Hepatocyte (in vitro differentiated cells): ENCODE data around the gene SLC5A10. TPM values are rescaled to one million over a fixed set of nuclear protein-coding genes. Genes with fewer than 3 reads are reported as not detected.

Experiments used
- DNase-seq: peaks from one replicate; pipeline ENCODE4 v3.0.0-alpha.2; 2016; ENCODE audit warnings: low spot score
- H2AFZ ChIP-seq: fragments of 200-600 bp; sonication (generic); 2 replicates; pipeline ENCODE4 v1.6.0; 2016; ENCODE audit warnings: antibody characterized with exemption, mild to moderate bottlenecking
- H3K27ac ChIP-seq: fragments of 200-600 bp; sonication (generic); 2 replicates; pipeline ENCODE4 v1.5.1; 2016; ENCODE audit warnings: mild to moderate bottlenecking
- H3K27me3 ChIP-seq: fragments of 200-600 bp; sonication (generic); 2 replicates; pipeline ENCODE4 v1.6.1; 2016
- H3K36me3 ChIP-seq: fragments of 200-600 bp; sonication (generic); replicated peaks from 2 replicates; pipeline ENCODE4 v1.5.1; 2016; ENCODE audit warnings: low read depth; ENCODE audit not compliant: insufficient read depth
- H3K4me1 ChIP-seq: fragments of 200-600 bp; sonication (generic); 2 replicates; pipeline ENCODE4 v1.5.1; 2016; ENCODE audit warnings: mild to moderate bottlenecking, moderate library complexity; ENCODE audit not compliant: insufficient read depth
- H3K4me2 ChIP-seq: fragments of 200-600 bp; sonication (generic); 2 replicates; pipeline ENCODE4 v1.6.0; 2016
- H3K4me3 ChIP-seq: fragments of 200-600 bp; sonication (generic); 2 replicates; pipeline ENCODE4 v1.5.1; 2016; ENCODE audit warnings: mild to moderate bottlenecking
- H3K79me2 ChIP-seq: fragments of 200-600 bp; sonication (generic); 2 replicates; pipeline ENCODE4 v1.6.0; 2017; ENCODE audit warnings: mild to moderate bottlenecking
- H3K9me2 ChIP-seq: fragments of 200-600 bp; sonication (generic); replicated peaks from 2 replicates; pipeline ENCODE4 v1.6.0; 2017; ENCODE audit warnings: mild to moderate bottlenecking; ENCODE audit not compliant: insufficient read depth
- H3K9me3 ChIP-seq: fragments of 200-600 bp; sonication (generic); 2 replicates; pipeline ENCODE4 v1.5.1; 2016; ENCODE audit warnings: low read depth, mild to moderate bottlenecking
- H4K20me1 ChIP-seq: fragments of 200-600 bp; sonication (generic); 2 replicates; pipeline ENCODE4 v1.6.0; 2016; ENCODE audit warnings: mild to moderate bottlenecking; ENCODE audit not compliant: insufficient read depth, poor library complexity, severe bottlenecking
- EZH2 ChIP-seq: fragments of 200-600 bp; sonication (generic); IDR thresholded peaks from 2 replicates; pipeline ENCODE4 v1.6.1; 2016; ENCODE audit warnings: antibody characterized with exemption, mild to moderate bottlenecking, borderline replicate concordance
- EZH2phosphoT487 ChIP-seq: fragments of 200-600 bp; sonication (generic); IDR thresholded peaks from one replicate; pipeline ENCODE4 v1.6.1; 2018; ENCODE audit warnings: antibody characterized with exemption, mild to moderate bottlenecking, low read depth, moderate library complexity; ENCODE audit not compliant: unreplicated experiment, severe bottlenecking
- WGBS: methylation state at CpG from one replicate; pipeline ENCODE4 v1.1.6; 2016; ENCODE audit warnings: low lambda C conversion rate; ENCODE audit errors: missing lambda C conversion rate; 5-methylcytosine and 5-hydroxymethylcytosine counted together
- polyA plus RNA-seq: library from polyadenylated mRNA; unstranded; fragments of >200 nt; fragmentation: Nextera tagmentation; extraction: Ambion mirVana; gene quantifications from 2 replicates; pipeline ENCODE4 v1.2.1, GENCODE V29; 2016
- total RNA-seq: library from RNA; depleted of rRNA; stranded (reverse); fragments of >200 nt; gene quantifications from 2 replicates; pipeline ENCODE4 v1.2.3, GENCODE V29; 2014
- TF ChIP-seq, protein P1 (sequence below): fragments of 200-600 bp; sonication (generic); IDR thresholded peaks from 2 replicates; pipeline ENCODE4 v1.5.1; 2016; ENCODE audit warnings: antibody characterized with exemption, mild to moderate bottlenecking; ENCODE audit not compliant: poor library complexity

SLC5A10 gene
- total and polyA plus RNA-seq, 2 experiments from 2014 or later, result 0.22 TPM; not detected in 1

DNA sequence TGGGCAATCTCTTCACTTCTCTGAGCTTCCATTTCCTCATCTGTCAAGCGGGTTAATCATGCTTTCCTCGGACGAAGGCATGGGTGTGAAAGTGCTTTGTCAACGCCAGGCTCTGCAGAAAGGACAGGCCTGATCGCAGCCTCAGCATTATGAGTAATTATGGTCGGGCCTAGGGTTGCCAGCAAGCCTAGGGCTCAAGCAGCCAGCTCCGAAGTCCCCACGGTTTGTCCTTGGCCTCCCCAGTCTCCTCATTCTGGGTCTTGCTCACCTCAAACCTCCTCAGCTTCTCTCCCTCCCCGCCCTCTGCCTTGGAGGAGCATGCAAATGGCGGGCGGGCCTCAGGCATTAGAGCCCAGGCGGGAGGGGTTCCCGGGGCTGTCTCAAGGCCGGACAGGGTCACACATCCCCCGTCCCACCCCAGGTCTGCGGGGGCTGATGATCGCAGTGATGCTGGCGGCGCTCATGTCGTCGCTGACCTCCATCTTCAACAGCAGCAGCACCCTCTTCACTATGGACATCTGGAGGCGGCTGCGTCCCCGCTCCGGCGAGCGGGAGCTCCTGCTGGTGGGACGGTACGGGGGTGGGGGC lies 62.8 kb downstream of the SLC5A10 start:
- Histone ChIP-seq H3K9me3 (no peaks in the 10 kb centered on the region), H3K27ac (no peak overlapping the region), H3K27me3 (no peaks in the 10 kb centered on the region), H3K79me2 (no peaks in the 10 kb centered on the region), H3K36me3 (no peaks in the 10 kb centered on the region), H3K9me2 (no peaks in the 10 kb centered on the region), H2AFZ (no peak overlapping the region), H3K4me1 (peaks cover 7% of the 10 kb centered on the region), H3K4me3 (no peak overlapping the region), H4K20me1 (no peaks in the 10 kb centered on the region), H3K4me2 (no peak overlapping the region)
- TF ChIP-seq, protein P1, sequence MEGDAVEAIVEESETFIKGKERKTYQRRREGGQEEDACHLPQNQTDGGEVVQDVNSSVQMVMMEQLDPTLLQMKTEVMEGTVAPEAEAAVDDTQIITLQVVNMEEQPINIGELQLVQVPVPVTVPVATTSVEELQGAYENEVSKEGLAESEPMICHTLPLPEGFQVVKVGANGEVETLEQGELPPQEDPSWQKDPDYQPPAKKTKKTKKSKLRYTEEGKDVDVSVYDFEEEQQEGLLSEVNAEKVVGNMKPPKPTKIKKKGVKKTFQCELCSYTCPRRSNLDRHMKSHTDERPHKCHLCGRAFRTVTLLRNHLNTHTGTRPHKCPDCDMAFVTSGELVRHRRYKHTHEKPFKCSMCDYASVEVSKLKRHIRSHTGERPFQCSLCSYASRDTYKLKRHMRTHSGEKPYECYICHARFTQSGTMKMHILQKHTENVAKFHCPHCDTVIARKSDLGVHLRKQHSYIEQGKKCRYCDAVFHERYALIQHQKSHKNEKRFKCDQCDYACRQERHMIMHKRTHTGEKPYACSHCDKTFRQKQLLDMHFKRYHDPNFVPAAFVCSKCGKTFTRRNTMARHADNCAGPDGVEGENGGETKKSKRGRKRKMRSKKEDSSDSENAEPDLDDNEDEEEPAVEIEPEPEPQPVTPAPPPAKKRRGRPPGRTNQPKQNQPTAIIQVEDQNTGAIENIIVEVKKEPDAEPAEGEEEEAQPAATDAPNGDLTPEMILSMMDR, result no peak
- TF ChIP-seq EZH2 (no peak), EZH2phosphoT487 (no peak)
- DNase-seq, result no peak
- 86% methylated on average over 21 of the region's 29 CpGs for WGBS

DNA sequence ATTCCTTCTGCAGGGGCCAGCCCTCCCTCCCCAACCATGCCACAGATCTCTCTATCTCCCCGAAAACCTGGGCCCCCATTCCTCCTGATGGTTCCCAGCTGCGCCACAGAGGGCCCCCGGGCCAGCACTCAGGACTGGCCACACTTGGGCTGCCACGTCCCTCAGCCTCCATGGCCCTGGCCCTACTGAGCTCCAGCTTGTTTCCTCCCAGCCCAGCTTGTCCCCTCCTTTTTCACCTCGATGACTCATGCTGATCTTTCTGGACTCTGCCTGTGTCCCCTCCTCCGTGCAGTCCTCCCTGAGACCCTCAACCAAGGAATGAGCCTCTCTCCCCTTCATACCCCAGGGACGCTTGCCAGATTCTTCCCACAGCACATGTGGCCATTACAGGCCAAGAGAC lies 63.5 kb downstream of the SLC5A10 start:
- no peaks in the 10 kb centered on the region for H3K9me3 ChIP-seq
- no peak overlapping the region for H3K4me3 ChIP-seq
- no peaks in the 10 kb centered on the region for H3K9me2 ChIP-seq
- H3K4me2 ChIP-seq, result no peak overlapping the region
- no peaks in the 10 kb centered on the region for H3K27me3 ChIP-seq
- H3K27ac ChIP-seq, result no peak overlapping the region
- no peaks in the 10 kb centered on the region for H4K20me1 ChIP-seq
- TF ChIP-seq, protein P1, result no peak
- no peak for TF ChIP-seq EZH2phosphoT487
- no peak for TF ChIP-seq EZH2
- no peak for DNase-seq
- H3K79me2 ChIP-seq, result no peaks in the 10 kb centered on the region
- WGBS, result 88% methylated on average over 7 of the region's 7 CpGs
- H2AFZ ChIP-seq, result no peak overlapping the region
- H3K4me1 ChIP-seq, result peaks cover 7% of the 10 kb centered on the region
- no peaks in the 10 kb centered on the region for H3K36me3 ChIP-seq

DNA sequence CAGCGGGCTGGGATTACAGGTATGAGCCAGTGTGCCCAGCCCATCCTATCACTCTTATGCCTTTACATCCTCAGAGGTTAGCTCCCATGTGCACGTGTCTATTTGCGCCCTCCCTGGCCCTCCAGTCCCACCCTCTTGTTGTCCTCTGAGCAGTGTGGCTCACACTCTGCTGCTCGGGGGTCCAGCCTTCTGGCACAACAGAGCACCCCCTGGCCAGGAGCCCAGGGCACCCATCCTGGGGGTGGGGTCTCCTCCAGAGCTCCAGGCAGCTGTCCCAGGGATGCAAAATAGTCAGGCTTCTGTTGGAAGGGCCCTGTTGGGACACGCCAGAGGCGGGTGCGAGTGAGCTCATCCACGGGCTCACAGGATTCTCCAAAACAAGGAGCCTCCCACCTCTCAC lies 64.3 kb downstream of the SLC5A10 start:
- Histone ChIP-seq H3K4me3 (no peak overlapping the region), H2AFZ (no peak overlapping the region), H3K4me1 (peaks cover 7% of the 10 kb centered on the region), H3K27ac (no peak overlapping the region), H3K4me2 (no peak overlapping the region), H3K36me3 (no peaks in the 10 kb centered on the region), H4K20me1 (no peaks in the 10 kb centered on the region), H3K79me2 (no peaks in the 10 kb centered on the region), H3K27me3 (no peaks in the 10 kb centered on the region), H3K9me3 (no peaks in the 10 kb centered on the region), H3K9me2 (no peaks in the 10 kb centered on the region)
- 92% methylated on average over 8 of the region's 8 CpGs for WGBS
- TF ChIP-seq, protein P1, result no peak
- no peak for TF ChIP-seq EZH2
- no peak for DNase-seq

DNA sequence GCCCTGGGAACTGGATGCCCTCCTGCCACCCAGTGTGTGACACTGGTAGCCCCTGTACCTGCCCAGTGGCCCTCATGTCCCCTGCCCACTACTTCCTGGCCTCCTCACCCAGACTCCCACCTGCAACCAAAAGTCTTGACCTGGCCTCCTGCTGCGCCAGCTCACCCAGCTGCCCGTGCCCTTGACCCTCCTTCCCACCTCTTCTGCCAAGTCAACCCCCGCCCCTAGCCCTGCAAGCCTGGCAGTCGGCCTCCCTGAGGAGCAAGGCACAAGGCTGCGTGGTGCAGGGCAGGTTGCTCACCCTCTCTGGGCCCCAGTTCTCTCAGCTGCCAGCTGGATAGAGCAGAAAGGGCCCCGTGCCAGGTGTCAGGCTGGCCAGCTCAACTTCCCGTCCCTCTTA lies 64.9 kb downstream of the SLC5A10 start:
- DNase-seq, result no peak
- Histone ChIP-seq H3K79me2 (no peaks in the 10 kb centered on the region), H2AFZ (no peak overlapping the region), H3K9me3 (no peaks in the 10 kb centered on the region), H3K4me1 (peaks cover 1% of the 10 kb centered on the region), H3K9me2 (no peaks in the 10 kb centered on the region), H3K27me3 (no peaks in the 10 kb centered on the region), H4K20me1 (no peaks in the 10 kb centered on the region), H3K27ac (no peak overlapping the region), H3K4me3 (no peak overlapping the region), H3K4me2 (no peak overlapping the region), H3K36me3 (no peaks in the 10 kb centered on the region)
- 88% methylated on average over 7 of the region's 7 CpGs for WGBS
- TF ChIP-seq EZH2phosphoT487 (no peak), EZH2 (no peak)
- TF ChIP-seq, protein P1, result no peak
